ENCODE data around the gene CDK5RAP2. TPM values are rescaled to one million over a fixed set of nuclear protein-coding genes. Genes with fewer than 3 reads are reported as not detected.

The CDK5RAP2 gene
- total RNA-seq, 6 experiments from 2014 or later, result 28.4 to 40.8 (median 36.8) TPM

- Mint-ChIP-seq H3K27me3 (ENCODE audit: insufficient read depth) (no peaks in the 10 kb centered on the region; the same call in none of the 2 replicates), H3K4me3 (no peak overlapping the region), H3K36me3 (ENCODE audit: low read depth) (peaks cover 6% of the 10 kb centered on the region), H3K9me3 (no peaks in the 10 kb centered on the region; the same call in none of the 2 replicates), H3K4me1 (ENCODE audit: low read depth) (0 out of 2 replicates have a peak, but pooled peaks cover 6% of the 10 kb centered on the region), H3K27ac (no peak overlapping the region)
- DNase-seq, result no peak
- no peak for TF ChIP-seq CTCF (IDR thresholded peaks at IDR 0.05)
Observed at GRCh38 chr9:120378680-120379079, 201.3 kb downstream of the CDK5RAP2 start.

GRCh38 chr9:120377268-120378159 lies 202.5 kb downstream of the CDK5RAP2 start:
- H3K4me1 Mint-ChIP-seq (ENCODE audit: low read depth), result 0 out of 2 replicates have a peak, but pooled peaks cover 6% of the 10 kb centered on the region
- DNase-seq, result no peak
- H3K27ac Mint-ChIP-seq, result no peak overlapping the region
- no peaks in the 10 kb centered on the region; the same call in none of the 2 replicates for H3K9me3 Mint-ChIP-seq
- no peak overlapping the region for H3K4me3 Mint-ChIP-seq
- TF ChIP-seq CTCF (IDR thresholded peaks at IDR 0.05), result no peak
- peaks cover 6% of the 10 kb centered on the region for H3K27me3 Mint-ChIP-seq (ENCODE audit: insufficient read depth)
- H3K36me3 Mint-ChIP-seq (ENCODE audit: low read depth), result peaks cover 6% of the 10 kb centered on the region

- no peak overlapping the region for H3K4me3 Mint-ChIP-seq
- H3K4me1 Mint-ChIP-seq (ENCODE audit: low read depth), result 0 out of 2 replicates have a peak, but pooled peaks cover 6% of the 10 kb centered on the region
- no peak for TF ChIP-seq CTCF (IDR thresholded peaks at IDR 0.05)
- DNase-seq, result no peak
- H3K36me3 Mint-ChIP-seq (ENCODE audit: low read depth), result peaks cover 6% of the 10 kb centered on the region
- H3K27ac Mint-ChIP-seq, result no peak overlapping the region
- H3K27me3 Mint-ChIP-seq (ENCODE audit: insufficient read depth), result peaks cover 6% of the 10 kb centered on the region
- no peaks in the 10 kb centered on the region; the same call in none of the 2 replicates for H3K9me3 Mint-ChIP-seq
Observed at GRCh38 chr9:120376101-120376500, 203.9 kb downstream of the CDK5RAP2 start.

GRCh38 chr9:120375316-120375715 lies 204.7 kb downstream of the CDK5RAP2 start:
- H3K27me3 Mint-ChIP-seq (ENCODE audit: insufficient read depth), result peaks cover 6% of the 10 kb centered on the region
- H3K9me3 Mint-ChIP-seq, result no peaks in the 10 kb centered on the region; the same call in none of the 2 replicates
- peaks cover 6% of the 10 kb centered on the region for H3K36me3 Mint-ChIP-seq (ENCODE audit: low read depth)
- H3K4me3 Mint-ChIP-seq, result no peak overlapping the region
- no peak overlapping the region for H3K27ac Mint-ChIP-seq
- no peak for DNase-seq
- no peak for TF ChIP-seq CTCF (IDR thresholded peaks at IDR 0.05)
- 0 out of 2 replicates have a peak, but pooled peaks cover 6% of the 10 kb centered on the region for H3K4me1 Mint-ChIP-seq (ENCODE audit: low read depth)

GRCh38 chr9:120374817-120375216 lies 205.2 kb downstream of the CDK5RAP2 start:
- H3K27me3 Mint-ChIP-seq (ENCODE audit: insufficient read depth), result peaks cover 6% of the 10 kb centered on the region
- TF ChIP-seq CTCF (IDR thresholded peaks at IDR 0.05), result no peak
- no peak overlapping the region for H3K4me3 Mint-ChIP-seq
- peaks cover 6% of the 10 kb centered on the region for H3K36me3 Mint-ChIP-seq (ENCODE audit: low read depth)
- peaks cover 10% of the 10 kb centered on the region; the same call in 1 of the 2 replicates for H3K4me1 Mint-ChIP-seq (ENCODE audit: low read depth)
- no peaks in the 10 kb centered on the region; the same call in none of the 2 replicates for H3K9me3 Mint-ChIP-seq
- no peak overlapping the region for H3K27ac Mint-ChIP-seq
- DNase-seq, result no peak

Measured in HFFc6 (cell line).